ENCODE data around the gene MS4A15.

DNA sequence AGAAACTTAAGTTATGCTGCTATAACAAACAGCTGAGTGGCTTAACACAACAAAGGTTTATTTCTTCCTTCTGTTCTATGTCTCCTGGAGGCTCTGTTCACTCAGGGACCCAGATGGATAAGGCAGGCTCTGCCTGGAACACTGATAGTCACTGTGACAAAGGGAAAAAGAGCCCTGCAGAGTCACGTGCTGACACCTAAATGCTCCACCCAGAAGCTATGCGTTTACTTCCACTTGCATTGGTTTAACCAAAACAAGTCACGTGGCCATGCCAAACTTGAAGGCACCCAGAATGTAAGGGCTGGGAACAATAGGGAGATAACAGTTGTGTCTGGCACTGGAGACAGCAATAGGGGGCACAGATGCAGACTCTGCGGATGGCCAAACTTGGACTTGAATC, 3.4 kb upstream of the MS4A15 start:
- TF ChIP-seq, protein P1, sequence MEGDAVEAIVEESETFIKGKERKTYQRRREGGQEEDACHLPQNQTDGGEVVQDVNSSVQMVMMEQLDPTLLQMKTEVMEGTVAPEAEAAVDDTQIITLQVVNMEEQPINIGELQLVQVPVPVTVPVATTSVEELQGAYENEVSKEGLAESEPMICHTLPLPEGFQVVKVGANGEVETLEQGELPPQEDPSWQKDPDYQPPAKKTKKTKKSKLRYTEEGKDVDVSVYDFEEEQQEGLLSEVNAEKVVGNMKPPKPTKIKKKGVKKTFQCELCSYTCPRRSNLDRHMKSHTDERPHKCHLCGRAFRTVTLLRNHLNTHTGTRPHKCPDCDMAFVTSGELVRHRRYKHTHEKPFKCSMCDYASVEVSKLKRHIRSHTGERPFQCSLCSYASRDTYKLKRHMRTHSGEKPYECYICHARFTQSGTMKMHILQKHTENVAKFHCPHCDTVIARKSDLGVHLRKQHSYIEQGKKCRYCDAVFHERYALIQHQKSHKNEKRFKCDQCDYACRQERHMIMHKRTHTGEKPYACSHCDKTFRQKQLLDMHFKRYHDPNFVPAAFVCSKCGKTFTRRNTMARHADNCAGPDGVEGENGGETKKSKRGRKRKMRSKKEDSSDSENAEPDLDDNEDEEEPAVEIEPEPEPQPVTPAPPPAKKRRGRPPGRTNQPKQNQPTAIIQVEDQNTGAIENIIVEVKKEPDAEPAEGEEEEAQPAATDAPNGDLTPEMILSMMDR (IDR thresholded peaks at IDR 0.05; ENCODE audit: insufficient read depth, low read length), result no peak
- TF ChIP-seq, protein P2, sequence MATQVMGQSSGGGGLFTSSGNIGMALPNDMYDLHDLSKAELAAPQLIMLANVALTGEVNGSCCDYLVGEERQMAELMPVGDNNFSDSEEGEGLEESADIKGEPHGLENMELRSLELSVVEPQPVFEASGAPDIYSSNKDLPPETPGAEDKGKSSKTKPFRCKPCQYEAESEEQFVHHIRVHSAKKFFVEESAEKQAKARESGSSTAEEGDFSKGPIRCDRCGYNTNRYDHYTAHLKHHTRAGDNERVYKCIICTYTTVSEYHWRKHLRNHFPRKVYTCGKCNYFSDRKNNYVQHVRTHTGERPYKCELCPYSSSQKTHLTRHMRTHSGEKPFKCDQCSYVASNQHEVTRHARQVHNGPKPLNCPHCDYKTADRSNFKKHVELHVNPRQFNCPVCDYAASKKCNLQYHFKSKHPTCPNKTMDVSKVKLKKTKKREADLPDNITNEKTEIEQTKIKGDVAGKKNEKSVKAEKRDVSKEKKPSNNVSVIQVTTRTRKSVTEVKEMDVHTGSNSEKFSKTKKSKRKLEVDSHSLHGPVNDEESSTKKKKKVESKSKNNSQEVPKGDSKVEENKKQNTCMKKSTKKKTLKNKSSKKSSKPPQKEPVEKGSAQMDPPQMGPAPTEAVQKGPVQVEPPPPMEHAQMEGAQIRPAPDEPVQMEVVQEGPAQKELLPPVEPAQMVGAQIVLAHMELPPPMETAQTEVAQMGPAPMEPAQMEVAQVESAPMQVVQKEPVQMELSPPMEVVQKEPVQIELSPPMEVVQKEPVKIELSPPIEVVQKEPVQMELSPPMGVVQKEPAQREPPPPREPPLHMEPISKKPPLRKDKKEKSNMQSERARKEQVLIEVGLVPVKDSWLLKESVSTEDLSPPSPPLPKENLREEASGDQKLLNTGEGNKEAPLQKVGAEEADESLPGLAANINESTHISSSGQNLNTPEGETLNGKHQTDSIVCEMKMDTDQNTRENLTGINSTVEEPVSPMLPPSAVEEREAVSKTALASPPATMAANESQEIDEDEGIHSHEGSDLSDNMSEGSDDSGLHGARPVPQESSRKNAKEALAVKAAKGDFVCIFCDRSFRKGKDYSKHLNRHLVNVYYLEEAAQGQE (IDR thresholded peaks at IDR 0.05; ENCODE audit: insufficient replicate concordance, low read depth), result no peak
